ENCODE data around the gene NLN. TPM values are rescaled to one million over a fixed set of nuclear protein-coding genes. Genes with fewer than 3 reads are reported as not detected.
A peak's percentile ranks its signal among the peaks of the same experiment; 100 is the strongest.

Gene NLN
- total and polyA plus RNA-seq, 2 donors: 2.5 to 7.5 TPM

GRCh38 chr5:65738305-65738704 is 16.3 kb downstream of the NLN start:
- H3K4me1 ChIP-seq (ENCODE audit: control insufficient read depth in 2 of 2, insufficient read depth in 2 of 2, low read length in 2 of 2): no peaks in the 10 kb centered on the region
- WGBS: 96% methylated on average over 4 of the region's 4 CpGs
- DNase-seq (ENCODE audit: low read depth in 6 of 9, low spot score in 9 of 9): no peak
- no peaks in the 10 kb centered on the region for H3K9me3 ChIP-seq (ENCODE audit: control insufficient read depth in 2 of 2, insufficient read depth in 1 of 2, low read length in 1 of 2)
- H3K4me3 ChIP-seq (ENCODE audit: low read length in 2 of 2): no peak overlapping the region
- H3K27me3 ChIP-seq (ENCODE audit: control insufficient read depth in 2 of 2, insufficient read depth in 1 of 2, low read length in 1 of 2): no peaks in the 10 kb centered on the region
- H3K27ac ChIP-seq (ENCODE audit: low read depth in 1 of 2, low read length in 1 of 2): no peak overlapping the region
- no peaks in the 10 kb centered on the region for H3K36me3 ChIP-seq (ENCODE audit: control insufficient read depth in 2 of 2, insufficient read depth in 2 of 2, low read length in 1 of 2)

GRCh38 chr5:65739162-65739561 is 17.2 kb downstream of the NLN start:
- no peaks in the 10 kb centered on the region for H3K9me3 ChIP-seq (ENCODE audit: control insufficient read depth in 2 of 2, insufficient read depth in 1 of 2, low read length in 1 of 2)
- no peaks in the 10 kb centered on the region for H3K36me3 ChIP-seq (ENCODE audit: control insufficient read depth in 2 of 2, insufficient read depth in 2 of 2, low read length in 1 of 2)
- DNase-seq (ENCODE audit: low read depth in 6 of 9, low spot score in 9 of 9): no peak
- no peaks in the 10 kb centered on the region for H3K4me1 ChIP-seq (ENCODE audit: control insufficient read depth in 2 of 2, insufficient read depth in 2 of 2, low read length in 2 of 2)
- no peak overlapping the region for H3K27ac ChIP-seq (ENCODE audit: low read depth in 1 of 2, low read length in 1 of 2)
- no peaks in the 10 kb centered on the region for H3K27me3 ChIP-seq (ENCODE audit: control insufficient read depth in 2 of 2, insufficient read depth in 1 of 2, low read length in 1 of 2)
- H3K4me3 ChIP-seq (ENCODE audit: low read length in 2 of 2): no peak overlapping the region

GRCh38 chr5:65742565-65743231 is 20.7 kb downstream of the NLN start:
- H3K27me3 ChIP-seq (ENCODE audit: control insufficient read depth in 2 of 2, insufficient read depth in 1 of 2, low read length in 1 of 2): no peaks in the 10 kb centered on the region
- peak in 3 of 9 donors; percentile 27 to 58 (median 44) for DNase-seq (ENCODE audit: low read depth in 6 of 9, low spot score in 9 of 9)
- no peak overlapping the region for H3K4me3 ChIP-seq (ENCODE audit: low read length in 2 of 2)
- H3K9me3 ChIP-seq (ENCODE audit: control insufficient read depth in 2 of 2, insufficient read depth in 1 of 2, low read length in 1 of 2): no peaks in the 10 kb centered on the region
- H3K36me3 ChIP-seq (ENCODE audit: control insufficient read depth in 2 of 2, insufficient read depth in 2 of 2, low read length in 1 of 2): no peaks in the 10 kb centered on the region
- H3K4me1 ChIP-seq (ENCODE audit: control insufficient read depth in 2 of 2, insufficient read depth in 2 of 2, low read length in 2 of 2): no peaks in the 10 kb centered on the region
- H3K27ac ChIP-seq (ENCODE audit: low read depth in 1 of 2, low read length in 1 of 2): no peak overlapping the region
- 63% methylated on average over 4 of the region's 4 CpGs for WGBS

- Histone ChIP-seq H3K36me3 (ENCODE audit: control insufficient read depth in 2 of 2, insufficient read depth in 2 of 2, low read length in 1 of 2) (no peaks in the 10 kb centered on the region), H3K9me3 (ENCODE audit: control insufficient read depth in 2 of 2, insufficient read depth in 1 of 2, low read length in 1 of 2) (no peaks in the 10 kb centered on the region), H3K27me3 (ENCODE audit: control insufficient read depth in 2 of 2, insufficient read depth in 1 of 2, low read length in 1 of 2) (no peaks in the 10 kb centered on the region), H3K4me1 (ENCODE audit: control insufficient read depth in 2 of 2, insufficient read depth in 2 of 2, low read length in 2 of 2) (no peaks in the 10 kb centered on the region), H3K27ac (ENCODE audit: low read depth in 1 of 2, low read length in 1 of 2) (no peak overlapping the region), H3K4me3 (ENCODE audit: low read length in 2 of 2) (no peak overlapping the region)
- 100% methylated on average over 1 of the region's 1 CpG for WGBS
- no peak for DNase-seq (ENCODE audit: low read depth in 6 of 9, low spot score in 9 of 9)
Measured at GRCh38 chr5:65749221-65749844, 27.3 kb downstream of the NLN start.

GRCh38 chr5:65749956-65750355 is 28.0 kb downstream of the NLN start:
- Histone ChIP-seq H3K9me3 (ENCODE audit: control insufficient read depth in 2 of 2, insufficient read depth in 1 of 2, low read length in 1 of 2) (no peaks in the 10 kb centered on the region), H3K36me3 (ENCODE audit: control insufficient read depth in 2 of 2, insufficient read depth in 2 of 2, low read length in 1 of 2) (no peaks in the 10 kb centered on the region), H3K4me3 (ENCODE audit: low read length in 2 of 2) (no peak overlapping the region), H3K27ac (ENCODE audit: low read depth in 1 of 2, low read length in 1 of 2) (no peak overlapping the region), H3K4me1 (ENCODE audit: control insufficient read depth in 2 of 2, insufficient read depth in 2 of 2, low read length in 2 of 2) (no peaks in the 10 kb centered on the region), H3K27me3 (ENCODE audit: control insufficient read depth in 2 of 2, insufficient read depth in 1 of 2, low read length in 1 of 2) (no peaks in the 10 kb centered on the region)
- DNase-seq (ENCODE audit: low read depth in 6 of 9, low spot score in 9 of 9): no peak
- WGBS: 98% methylated on average over 5 of the region's 5 CpGs

- H3K36me3 ChIP-seq (ENCODE audit: control insufficient read depth in 2 of 2, insufficient read depth in 2 of 2, low read length in 1 of 2): no peaks in the 10 kb centered on the region
- H3K4me3 ChIP-seq (ENCODE audit: low read length in 2 of 2): no peak overlapping the region
- WGBS: 95% methylated on average over 2 of the region's 2 CpGs
- no peaks in the 10 kb centered on the region for H3K4me1 ChIP-seq (ENCODE audit: control insufficient read depth in 2 of 2, insufficient read depth in 2 of 2, low read length in 2 of 2)
- DNase-seq (ENCODE audit: low read depth in 6 of 9, low spot score in 9 of 9): no peak
- H3K9me3 ChIP-seq (ENCODE audit: control insufficient read depth in 2 of 2, insufficient read depth in 1 of 2, low read length in 1 of 2): no peaks in the 10 kb centered on the region
- H3K27ac ChIP-seq (ENCODE audit: low read depth in 1 of 2, low read length in 1 of 2): no peak overlapping the region
- no peaks in the 10 kb centered on the region for H3K27me3 ChIP-seq (ENCODE audit: control insufficient read depth in 2 of 2, insufficient read depth in 1 of 2, low read length in 1 of 2)
Measured at GRCh38 chr5:65750938-65751337, 28.9 kb downstream of the NLN start.

GRCh38 chr5:65753189-65753588 is 31.2 kb downstream of the NLN start:
- Histone ChIP-seq H3K27ac (ENCODE audit: low read depth in 1 of 2, low read length in 1 of 2) (no peak overlapping the region), H3K4me1 (ENCODE audit: control insufficient read depth in 2 of 2, insufficient read depth in 2 of 2, low read length in 2 of 2) (no peaks in the 10 kb centered on the region), H3K9me3 (ENCODE audit: control insufficient read depth in 2 of 2, insufficient read depth in 1 of 2, low read length in 1 of 2) (no peaks in the 10 kb centered on the region), H3K36me3 (ENCODE audit: control insufficient read depth in 2 of 2, insufficient read depth in 2 of 2, low read length in 1 of 2) (no peaks in the 10 kb centered on the region), H3K27me3 (ENCODE audit: control insufficient read depth in 2 of 2, insufficient read depth in 1 of 2, low read length in 1 of 2) (no peaks in the 10 kb centered on the region), H3K4me3 (ENCODE audit: low read length in 2 of 2) (no peak overlapping the region)
- no peak for DNase-seq (ENCODE audit: low read depth in 6 of 9, low spot score in 9 of 9)
- 96% methylated on average over 8 of the region's 8 CpGs for WGBS

GRCh38 chr5:65758546-65759144 is 36.6 kb downstream of the NLN start:
- WGBS: 62% methylated on average over 4 of the region's 4 CpGs
- no peaks in the 10 kb centered on the region for H3K4me1 ChIP-seq (ENCODE audit: control insufficient read depth in 2 of 2, insufficient read depth in 2 of 2, low read length in 2 of 2)
- H3K27me3 ChIP-seq (ENCODE audit: control insufficient read depth in 2 of 2, insufficient read depth in 1 of 2, low read length in 1 of 2): no peaks in the 10 kb centered on the region
- H3K27ac ChIP-seq (ENCODE audit: low read depth in 1 of 2, low read length in 1 of 2): no peak overlapping the region
- no peaks in the 10 kb centered on the region for H3K9me3 ChIP-seq (ENCODE audit: control insufficient read depth in 2 of 2, insufficient read depth in 1 of 2, low read length in 1 of 2)
- no peak overlapping the region for H3K4me3 ChIP-seq (ENCODE audit: low read length in 2 of 2)
- DNase-seq (ENCODE audit: low read depth in 6 of 9, low spot score in 9 of 9): no peak
- peaks cover 0 to 3% of the 10 kb centered on the region in 2 donors for H3K36me3 ChIP-seq (ENCODE audit: control insufficient read depth in 2 of 2, insufficient read depth in 2 of 2, low read length in 1 of 2)

GRCh38 chr5:65760504-65761275 is 38.7 kb downstream of the NLN start:
- WGBS: 63% methylated on average over 2 of the region's 2 CpGs
- no peaks in the 10 kb centered on the region for H3K9me3 ChIP-seq (ENCODE audit: control insufficient read depth in 2 of 2, insufficient read depth in 1 of 2, low read length in 1 of 2)
- peak in 7 of 9 donors; percentile 22 to 69 (median 27) for DNase-seq (ENCODE audit: low read depth in 6 of 9, low spot score in 9 of 9)
- no peaks in the 10 kb centered on the region for H3K27me3 ChIP-seq (ENCODE audit: control insufficient read depth in 2 of 2, insufficient read depth in 1 of 2, low read length in 1 of 2)
- H3K4me1 ChIP-seq (ENCODE audit: control insufficient read depth in 2 of 2, insufficient read depth in 2 of 2, low read length in 2 of 2): no peaks in the 10 kb centered on the region
- no peak overlapping the region for H3K4me3 ChIP-seq (ENCODE audit: low read length in 2 of 2)
- peaks cover 0 to 3% of the 10 kb centered on the region in 2 donors for H3K36me3 ChIP-seq (ENCODE audit: control insufficient read depth in 2 of 2, insufficient read depth in 2 of 2, low read length in 1 of 2)
- no peak overlapping the region for H3K27ac ChIP-seq (ENCODE audit: low read depth in 1 of 2, low read length in 1 of 2)

Data from thymus (tissue), 11 donors.